ENCODE data around the gene ARHGEF6.

ARHGEF6 gene

GRCh38 chrX:136738049-136738729 is 42.5 kb downstream of the ARHGEF6 start:
- Histone ChIP-seq H4K20me1 (ENCODE audit: control insufficient read depth, insufficient read depth, low read depth, low read length) (no peaks in the 10 kb centered on the region), H3K4me2 (ENCODE audit: low read length) (no peak overlapping the region), H3K9me2 (replicated peaks; ENCODE audit: control insufficient read depth, low read length) (no peaks in the 10 kb centered on the region), H3K4me3 (ENCODE audit: low read length) (no peak overlapping the region), H3K27me3 (ENCODE audit: control insufficient read depth, low read length) (no peaks in the 10 kb centered on the region), H3K79me2 (ENCODE audit: control insufficient read depth, low read length) (no peaks in the 10 kb centered on the region), H3K9me3 (ENCODE audit: control insufficient read depth, insufficient read depth, low read length) (no peaks in the 10 kb centered on the region), H3K36me3 (ENCODE audit: control insufficient read depth, low read length) (peaks cover 18% of the 10 kb centered on the region), H3F3A (ENCODE audit: control insufficient read depth, insufficient read depth) (no peaks in the 10 kb centered on the region), H3K27ac (ENCODE audit: low read depth, low read length) (no peak overlapping the region), H3K4me1 (ENCODE audit: control insufficient read depth, low read length) (peaks cover 22% of the 10 kb centered on the region)
- TF ChIP-seq CTCF (IDR thresholded peaks at IDR 0.05; ENCODE audit: low read depth, low read length, poor library complexity, severe bottlenecking) (no peak), EZH2phosphoT487 (IDR thresholded peaks at IDR 0.05; ENCODE audit: borderline replicate concordance, low read length) (no peak)

GRCh38 chrX:136736690-136737089 is 44.0 kb downstream of the ARHGEF6 start:
- Histone ChIP-seq H3K27me3 (ENCODE audit: control insufficient read depth, low read length) (no peaks in the 10 kb centered on the region), H3K4me2 (ENCODE audit: low read length) (no peak overlapping the region), H3K4me1 (ENCODE audit: control insufficient read depth, low read length) (peaks cover 22% of the 10 kb centered on the region), H3F3A (ENCODE audit: control insufficient read depth, insufficient read depth) (no peaks in the 10 kb centered on the region), H4K20me1 (ENCODE audit: control insufficient read depth, insufficient read depth, low read depth, low read length) (no peaks in the 10 kb centered on the region), H3K9me2 (replicated peaks; ENCODE audit: control insufficient read depth, low read length) (no peaks in the 10 kb centered on the region), H3K27ac (ENCODE audit: low read depth, low read length) (no peak overlapping the region), H3K36me3 (ENCODE audit: control insufficient read depth, low read length) (peaks cover 14% of the 10 kb centered on the region; the same call in 1 of the 2 replicates), H3K4me3 (ENCODE audit: low read length) (no peak overlapping the region), H3K79me2 (ENCODE audit: control insufficient read depth, low read length) (no peaks in the 10 kb centered on the region), H3K9me3 (ENCODE audit: control insufficient read depth, insufficient read depth, low read length) (no peaks in the 10 kb centered on the region)
- no peak for TF ChIP-seq CTCF (IDR thresholded peaks at IDR 0.05; ENCODE audit: low read depth, low read length, poor library complexity, severe bottlenecking)
- TF ChIP-seq EZH2phosphoT487 (IDR thresholded peaks at IDR 0.05; ENCODE audit: borderline replicate concordance, low read length): no peak

- Histone ChIP-seq H3F3A (ENCODE audit: control insufficient read depth, insufficient read depth) (no peaks in the 10 kb centered on the region), H3K27me3 (ENCODE audit: control insufficient read depth, low read length) (no peaks in the 10 kb centered on the region), H3K9me2 (replicated peaks; ENCODE audit: control insufficient read depth, low read length) (no peaks in the 10 kb centered on the region), H3K4me1 (ENCODE audit: control insufficient read depth, low read length) (peaks cover 22% of the 10 kb centered on the region), H3K4me2 (ENCODE audit: low read length) (peak overlapping the region; percentile 52), H3K79me2 (ENCODE audit: control insufficient read depth, low read length) (no peaks in the 10 kb centered on the region), H3K4me3 (ENCODE audit: low read length) (peak overlapping the region; percentile 38), H3K27ac (ENCODE audit: low read depth, low read length) (0 out of 2 replicates have a peak overlapping the region, but pooled peaks have one; percentile 11), H3K36me3 (ENCODE audit: control insufficient read depth, low read length) (peaks cover 16% of the 10 kb centered on the region), H4K20me1 (ENCODE audit: control insufficient read depth, insufficient read depth, low read depth, low read length) (no peaks in the 10 kb centered on the region), H3K9me3 (ENCODE audit: control insufficient read depth, insufficient read depth, low read length) (no peaks in the 10 kb centered on the region)
- TF ChIP-seq CTCF (IDR thresholded peaks at IDR 0.05; ENCODE audit: low read depth, low read length, poor library complexity, severe bottlenecking) (no peak), EZH2phosphoT487 (IDR thresholded peaks at IDR 0.05; ENCODE audit: borderline replicate concordance, low read length) (no peak)
These were observed 45.1 kb downstream of the ARHGEF6 start for GRCh38 chrX:136735601-136736000.
